Type B pancreatic cell (in vitro differentiated cells): Measurements from ENCODE around the gene MORF4L1. TPM values are rescaled to one million over a fixed set of nuclear protein-coding genes. Genes with fewer than 3 reads are reported as not detected.

Experiments used
- DNase-seq: peaks from one replicate; pipeline ENCODE4 v3.0.0; 2021; ENCODE audit warnings: mixed read lengths; ENCODE audit not compliant: unreplicated experiment; ENCODE audit errors: extremely low spot score
- H3K27ac Mint-ChIP-seq: 2 replicates; pipeline ENCODE4 v1.8.0; 2021; ENCODE audit warnings: mild to moderate bottlenecking, mixed read lengths
- H3K27me3 Mint-ChIP-seq: 2 replicates; pipeline ENCODE4 v1.8.0; 2021; ENCODE audit warnings: mixed read lengths
- H3K36me3 Mint-ChIP-seq: 2 replicates; pipeline ENCODE4 v1.8.0; 2021; ENCODE audit warnings: mixed read lengths
- H3K4me1 Mint-ChIP-seq: one replicate; pipeline ENCODE4 v1.8.0; 2021; ENCODE audit warnings: mixed read lengths; ENCODE audit not compliant: unreplicated experiment
- H3K4me3 Mint-ChIP-seq: 2 replicates; pipeline ENCODE4 v1.8.0; 2021; ENCODE audit warnings: mild to moderate bottlenecking, mixed read lengths
- H3K9me3 Mint-ChIP-seq: 2 replicates; pipeline ENCODE4 v1.8.0; 2021; ENCODE audit warnings: mixed read lengths
- total RNA-seq: library from RNA; stranded (reverse); gene quantifications from 2 replicates; pipeline ENCODE4 v1.2.1, GENCODE V29; 2021; ENCODE audit warnings: low replicate concordance
- TF ChIP-seq, protein P1 (sequence below): fragments of 200-600 bp; sonication (generic); conservative IDR thresholded peaks from 2 replicates; pipeline ENCODE4 v1.5.0; 2021; ENCODE audit warnings: antibody characterized with exemption, mild to moderate bottlenecking

Gene MORF4L1
- total RNA-seq, 1 donor from 2014 or later: 372 TPM

DNA sequence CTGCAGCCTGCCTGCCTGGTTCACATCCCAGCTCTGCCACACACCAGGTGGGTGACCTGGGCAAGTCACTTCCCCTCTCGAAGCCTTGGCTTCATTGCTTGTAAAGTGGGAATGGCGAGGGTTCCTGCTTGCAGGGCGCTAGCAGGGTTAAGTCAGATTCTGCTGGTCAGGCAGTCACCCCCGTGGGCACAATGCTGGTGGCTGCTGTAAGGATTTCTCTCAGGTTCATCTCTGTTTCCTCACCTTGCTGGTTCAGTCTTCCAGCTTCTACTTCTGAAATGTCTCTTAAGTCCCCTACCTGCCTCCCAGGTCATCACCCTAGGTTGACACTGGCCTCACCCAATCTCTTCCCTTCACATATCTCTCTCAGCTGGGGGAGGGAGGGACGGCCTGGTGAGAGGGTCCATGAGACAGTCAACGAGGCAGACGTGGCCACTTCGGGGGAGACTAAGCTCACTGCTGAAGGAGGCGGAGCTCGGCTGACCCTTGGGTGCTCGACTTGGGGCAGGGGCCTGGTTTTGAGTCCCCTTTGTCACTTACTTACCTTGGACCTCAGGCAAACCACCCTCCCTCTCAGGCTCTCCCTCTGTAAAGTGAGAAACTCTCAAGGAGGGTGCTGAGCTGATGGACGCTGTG is 60.6 kb downstream of the MORF4L1 start:
- no peaks in the 10 kb centered on the region for H3K27me3 Mint-ChIP-seq
- H3K4me3 Mint-ChIP-seq: no peak overlapping the region
- DNase-seq: no peak
- H3K4me1 Mint-ChIP-seq: no peaks in the 10 kb centered on the region
- TF ChIP-seq, protein P1, sequence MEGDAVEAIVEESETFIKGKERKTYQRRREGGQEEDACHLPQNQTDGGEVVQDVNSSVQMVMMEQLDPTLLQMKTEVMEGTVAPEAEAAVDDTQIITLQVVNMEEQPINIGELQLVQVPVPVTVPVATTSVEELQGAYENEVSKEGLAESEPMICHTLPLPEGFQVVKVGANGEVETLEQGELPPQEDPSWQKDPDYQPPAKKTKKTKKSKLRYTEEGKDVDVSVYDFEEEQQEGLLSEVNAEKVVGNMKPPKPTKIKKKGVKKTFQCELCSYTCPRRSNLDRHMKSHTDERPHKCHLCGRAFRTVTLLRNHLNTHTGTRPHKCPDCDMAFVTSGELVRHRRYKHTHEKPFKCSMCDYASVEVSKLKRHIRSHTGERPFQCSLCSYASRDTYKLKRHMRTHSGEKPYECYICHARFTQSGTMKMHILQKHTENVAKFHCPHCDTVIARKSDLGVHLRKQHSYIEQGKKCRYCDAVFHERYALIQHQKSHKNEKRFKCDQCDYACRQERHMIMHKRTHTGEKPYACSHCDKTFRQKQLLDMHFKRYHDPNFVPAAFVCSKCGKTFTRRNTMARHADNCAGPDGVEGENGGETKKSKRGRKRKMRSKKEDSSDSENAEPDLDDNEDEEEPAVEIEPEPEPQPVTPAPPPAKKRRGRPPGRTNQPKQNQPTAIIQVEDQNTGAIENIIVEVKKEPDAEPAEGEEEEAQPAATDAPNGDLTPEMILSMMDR: no peak
- H3K36me3 Mint-ChIP-seq: peaks cover 3% of the 10 kb centered on the region
- no peaks in the 10 kb centered on the region for H3K9me3 Mint-ChIP-seq
- no peak overlapping the region for H3K27ac Mint-ChIP-seq

DNA sequence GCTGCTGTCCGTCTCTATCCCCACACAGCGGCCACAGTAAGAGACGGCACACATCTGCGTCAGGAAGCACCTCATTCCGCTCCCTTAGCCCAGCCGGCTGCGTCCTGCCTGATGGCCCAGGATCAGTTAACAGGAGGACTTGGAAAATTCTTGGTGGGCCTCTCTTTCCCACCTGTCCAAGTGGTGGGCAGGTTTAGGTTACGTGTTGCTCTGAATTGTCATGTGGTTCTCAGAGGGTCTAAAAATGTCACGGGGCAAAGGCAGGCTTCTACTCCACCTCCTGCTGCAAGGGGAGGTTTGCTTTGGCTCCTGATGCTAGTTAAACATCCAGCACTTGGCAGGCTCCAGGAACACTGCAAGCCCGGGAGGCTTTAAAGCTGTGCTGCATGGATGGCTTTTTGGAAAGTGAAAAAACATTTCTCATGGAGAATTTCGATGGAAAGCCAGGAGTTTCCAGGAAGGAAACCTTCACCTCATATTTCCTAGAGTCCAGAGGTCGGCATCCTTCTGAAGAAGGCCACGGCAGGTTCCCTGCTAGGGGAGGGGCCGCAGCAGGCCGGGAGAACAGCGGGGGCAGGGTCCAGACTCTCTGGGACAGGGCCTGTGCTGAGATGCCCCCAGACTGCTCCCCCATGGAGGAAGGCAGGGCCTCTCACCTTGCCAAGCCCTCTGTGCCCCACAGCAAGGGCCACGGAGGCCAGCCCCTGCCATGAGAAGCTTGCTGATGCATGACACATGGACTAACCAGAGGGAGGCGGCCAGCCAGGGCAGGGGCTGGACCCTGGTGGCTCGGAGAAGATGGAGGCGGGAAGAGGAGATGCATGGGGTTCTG is 61.3 kb downstream of the MORF4L1 start:
- no peaks in the 10 kb centered on the region for H3K4me1 Mint-ChIP-seq
- no peaks in the 10 kb centered on the region for H3K27me3 Mint-ChIP-seq
- TF ChIP-seq, protein P1: no peak
- H3K4me3 Mint-ChIP-seq: no peak overlapping the region
- peaks cover 6% of the 10 kb centered on the region for H3K36me3 Mint-ChIP-seq
- no peaks in the 10 kb centered on the region for H3K9me3 Mint-ChIP-seq
- no peak for DNase-seq
- H3K27ac Mint-ChIP-seq: no peak overlapping the region

DNA sequence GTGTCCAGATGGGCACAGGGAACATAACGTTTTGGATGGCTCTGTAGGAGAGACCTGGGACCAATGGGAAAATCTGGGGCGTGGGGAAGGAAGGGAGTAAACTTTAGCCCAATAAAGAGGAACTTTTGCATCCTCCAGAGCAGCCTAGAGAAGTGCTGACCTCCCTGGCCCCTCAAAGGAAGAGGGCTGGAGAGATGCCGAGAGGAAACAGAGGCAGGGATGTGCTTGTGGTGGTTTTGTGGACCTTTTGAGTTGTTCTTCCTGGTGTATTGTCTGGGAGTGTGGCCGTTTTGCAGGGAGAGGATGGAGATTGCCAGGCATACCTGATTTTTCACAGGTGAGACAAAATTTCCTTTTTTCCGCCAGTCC is 61.9 kb downstream of the MORF4L1 start:
- no peaks in the 10 kb centered on the region for H3K9me3 Mint-ChIP-seq
- H3K27me3 Mint-ChIP-seq: no peaks in the 10 kb centered on the region
- H3K27ac Mint-ChIP-seq: no peak overlapping the region
- TF ChIP-seq, protein P1: no peak
- DNase-seq: no peak
- peaks cover 6% of the 10 kb centered on the region for H3K36me3 Mint-ChIP-seq
- H3K4me1 Mint-ChIP-seq: no peaks in the 10 kb centered on the region
- no peak overlapping the region for H3K4me3 Mint-ChIP-seq

- Mint-ChIP-seq H3K27me3 (no peaks in the 10 kb centered on the region), H3K4me1 (no peaks in the 10 kb centered on the region), H3K4me3 (no peak overlapping the region), H3K27ac (no peak overlapping the region), H3K9me3 (no peaks in the 10 kb centered on the region), H3K36me3 (peaks cover 3% of the 10 kb centered on the region)
- DNase-seq: no peak
- TF ChIP-seq, protein P1: no peak
Measured at GRCh38 chr15:78937132-78937739, 64.5 kb downstream of the MORF4L1 start.

- Mint-ChIP-seq H3K27ac (no peak overlapping the region), H3K9me3 (no peaks in the 10 kb centered on the region), H3K36me3 (peaks cover 3% of the 10 kb centered on the region), H3K4me1 (no peaks in the 10 kb centered on the region), H3K4me3 (no peak overlapping the region), H3K27me3 (peaks cover 9% of the 10 kb centered on the region)
- TF ChIP-seq, protein P1: no peak
- no peak for DNase-seq
Measured at GRCh38 chr15:78938658-78939488, 66.2 kb downstream of the MORF4L1 start.
